ENCODE data around the gene DDX42.

The DDX42 gene

DNA sequence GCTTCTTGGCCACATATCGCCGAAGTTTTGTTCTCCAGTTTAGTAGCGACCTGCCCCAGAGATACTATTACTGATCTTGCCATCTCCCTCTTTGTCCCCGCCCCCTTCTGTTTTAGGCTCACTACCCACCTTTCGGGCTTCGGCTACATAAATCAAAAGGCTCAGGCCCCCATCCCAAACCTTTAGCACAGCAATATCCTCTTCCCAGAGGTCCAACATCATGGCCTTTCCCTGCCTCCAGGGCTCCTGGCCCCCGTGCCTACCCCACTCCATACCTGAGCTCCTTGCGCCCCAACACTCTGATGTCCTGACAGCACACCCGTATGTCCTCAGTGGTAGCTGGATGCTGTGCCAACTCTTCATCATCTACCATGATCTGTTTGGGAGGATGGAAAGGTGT, 50.4 kb downstream of the DDX42 start:
- H3K4me1 ChIP-seq (ENCODE audit: control insufficient read depth in 1 of 2, insufficient read depth in 2 of 2, low read length in 2 of 2): peaks cover 13 to 24% of the 10 kb centered on the region in 2 donors
- H3K9me3 ChIP-seq (ENCODE audit: control insufficient read depth in 1 of 2, low read length in 2 of 2): no peaks in the 10 kb centered on the region
- H3K27me3 ChIP-seq (ENCODE audit: low read depth, low read length): no peaks in the 10 kb centered on the region
- no peak overlapping the region for H3K4me3 ChIP-seq (ENCODE audit: low read depth in 1 of 2, low read length in 2 of 2)
- H3K27ac ChIP-seq (ENCODE audit: low read length): no peak overlapping the region
- H3K36me3 ChIP-seq (ENCODE audit: control insufficient read depth in 1 of 2, insufficient read depth in 2 of 2, low read length in 2 of 2): peaks cover 55 to 62% of the 10 kb centered on the region in 2 donors

DNA sequence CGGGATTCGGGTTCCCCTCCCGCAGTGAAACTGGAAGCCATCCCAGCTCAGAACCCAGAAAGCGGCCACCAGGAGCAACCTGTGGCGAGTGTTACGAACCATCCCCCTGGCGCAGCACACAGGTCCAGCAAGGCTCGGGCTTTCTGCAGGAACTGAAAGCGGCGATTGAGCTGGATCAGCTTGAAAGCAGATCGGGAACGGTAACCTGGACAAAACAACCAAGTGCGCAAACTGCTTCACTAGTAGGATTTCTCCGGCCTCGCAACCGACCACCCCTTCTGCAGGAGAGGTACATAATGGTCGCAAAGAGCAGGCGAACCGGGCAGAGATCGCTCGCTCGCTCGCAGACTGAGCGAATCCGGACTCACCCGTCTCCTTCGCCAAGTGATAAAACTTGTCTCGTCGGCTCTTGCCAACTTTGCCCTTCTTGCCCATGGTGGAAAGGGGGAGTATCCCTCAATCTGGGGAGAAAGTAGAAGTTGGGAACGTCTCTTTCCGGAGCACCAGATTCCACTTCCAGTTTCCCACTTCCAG, 52.6 kb downstream of the DDX42 start:
- H3K27me3 ChIP-seq (ENCODE audit: low read depth, low read length): no peaks in the 10 kb centered on the region
- no peaks in the 10 kb centered on the region for H3K9me3 ChIP-seq (ENCODE audit: control insufficient read depth in 1 of 2, low read length in 2 of 2)
- H3K36me3 ChIP-seq (ENCODE audit: control insufficient read depth in 1 of 2, insufficient read depth in 2 of 2, low read length in 2 of 2): peaks cover 60 to 62% of the 10 kb centered on the region in 2 donors
- H3K4me1 ChIP-seq (ENCODE audit: control insufficient read depth in 1 of 2, insufficient read depth in 2 of 2, low read length in 2 of 2): peaks cover 13 to 24% of the 10 kb centered on the region in 2 donors
- peak overlapping the region; percentile 85 to 87 for H3K4me3 ChIP-seq (ENCODE audit: low read depth in 1 of 2, low read length in 2 of 2)
- H3K27ac ChIP-seq (ENCODE audit: low read length): peak overlapping the region; percentile 97

DNA sequence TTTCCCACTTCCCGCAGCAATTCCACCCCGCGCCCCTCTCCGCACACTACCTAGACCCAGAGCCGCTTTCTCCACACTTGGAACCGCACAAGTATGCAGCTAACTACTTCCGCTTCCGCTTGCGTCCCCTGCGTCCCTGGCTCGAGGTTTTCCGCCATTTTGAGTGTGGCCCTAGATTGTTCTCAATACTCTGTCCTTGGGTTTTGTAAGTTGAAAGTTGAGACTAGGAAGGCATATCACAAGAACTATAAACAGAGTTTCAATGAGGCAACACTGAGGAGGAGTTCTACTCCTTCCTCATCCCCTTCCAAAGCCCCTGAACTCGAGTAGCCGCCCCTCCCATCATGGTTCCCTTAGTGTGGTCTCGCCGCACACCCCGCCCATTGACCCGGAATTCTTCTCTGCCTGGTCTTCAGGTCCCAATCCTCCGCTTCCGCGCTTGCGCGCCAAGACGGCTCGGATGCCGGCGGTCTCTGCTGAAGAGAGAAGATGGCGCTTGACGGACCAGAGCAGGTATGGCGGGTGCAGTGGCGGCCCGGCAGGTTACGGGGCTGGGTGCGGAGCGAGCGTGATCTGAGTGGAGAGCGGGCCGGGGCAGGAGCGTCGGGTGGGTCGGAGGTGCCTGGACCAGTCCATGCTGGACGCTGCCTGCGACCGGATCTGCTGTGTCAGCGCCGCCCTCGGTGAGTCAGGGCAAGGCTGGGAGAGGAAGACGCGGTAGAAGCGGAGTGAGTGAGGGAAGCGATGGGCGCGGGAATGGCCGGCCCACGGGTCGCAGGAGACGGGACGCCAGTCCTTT, 53.2 kb downstream of the DDX42 start, which contains the start of the genes FTSJ3 and PSMC5:
FTSJ3 (minus strand) TSS at position 662 of the 799 bp plus-strand sequence. CDS start 761 bp downstream, outside the sequence.
PSMC5 (plus strand) TSS at position 430 of the 799 bp plus-strand sequence; CDS start at position 490, 60 bp downstream.
- Histone ChIP-seq H3K4me3 (ENCODE audit: low read depth in 1 of 2, low read length in 2 of 2) (peak within 1 kb of the TSS; percentile 85 to 87), H3K27me3 (ENCODE audit: low read depth, low read length) (no peaks in the 10 kb centered on the region), H3K9me3 (ENCODE audit: control insufficient read depth in 1 of 2, low read length in 2 of 2) (no peaks in the 10 kb centered on the region), H3K27ac (ENCODE audit: low read length) (peak within 1 kb of the TSS; percentile 97), H3K4me1 (ENCODE audit: control insufficient read depth in 1 of 2, insufficient read depth in 2 of 2, low read length in 2 of 2) (peaks cover 13 to 24% of the 10 kb centered on the region in 2 donors), H3K36me3 (ENCODE audit: control insufficient read depth in 1 of 2, insufficient read depth in 2 of 2, low read length in 2 of 2) (peaks cover 60 to 62% of the 10 kb centered on the region in 2 donors)

DNA sequence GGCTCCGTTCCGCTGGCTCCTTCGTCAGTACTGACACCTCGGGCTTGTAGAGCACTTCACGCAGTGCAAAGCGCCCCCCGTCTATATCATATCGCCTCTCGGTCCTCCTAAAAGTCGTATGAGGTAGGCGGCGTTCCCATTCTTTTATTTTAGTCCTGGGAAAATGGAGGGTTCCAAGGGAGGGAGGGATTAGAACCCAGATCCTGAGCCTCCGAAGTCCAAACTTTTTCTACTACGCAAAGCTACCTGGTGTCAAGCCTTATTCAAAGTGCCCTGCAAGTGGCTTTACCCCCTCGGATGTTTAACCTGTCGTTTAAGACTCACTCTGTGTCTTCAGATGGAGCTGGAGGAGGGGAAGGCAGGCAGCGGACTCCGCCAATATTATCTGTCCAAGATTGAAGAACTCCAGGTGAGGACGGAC, 53.8 kb downstream of the DDX42 start:
- no peaks in the 10 kb centered on the region for H3K27me3 ChIP-seq (ENCODE audit: low read depth, low read length)
- H3K4me3 ChIP-seq (ENCODE audit: low read depth in 1 of 2, low read length in 2 of 2): peak overlapping the region; percentile 85 to 87
- H3K36me3 ChIP-seq (ENCODE audit: control insufficient read depth in 1 of 2, insufficient read depth in 2 of 2, low read length in 2 of 2): peaks cover 60 to 62% of the 10 kb centered on the region in 2 donors
- peak overlapping the region; percentile 97 for H3K27ac ChIP-seq (ENCODE audit: low read length)
- no peaks in the 10 kb centered on the region for H3K9me3 ChIP-seq (ENCODE audit: control insufficient read depth in 1 of 2, low read length in 2 of 2)
- peaks cover 13 to 24% of the 10 kb centered on the region in 2 donors for H3K4me1 ChIP-seq (ENCODE audit: control insufficient read depth in 1 of 2, insufficient read depth in 2 of 2, low read length in 2 of 2)

DNA sequence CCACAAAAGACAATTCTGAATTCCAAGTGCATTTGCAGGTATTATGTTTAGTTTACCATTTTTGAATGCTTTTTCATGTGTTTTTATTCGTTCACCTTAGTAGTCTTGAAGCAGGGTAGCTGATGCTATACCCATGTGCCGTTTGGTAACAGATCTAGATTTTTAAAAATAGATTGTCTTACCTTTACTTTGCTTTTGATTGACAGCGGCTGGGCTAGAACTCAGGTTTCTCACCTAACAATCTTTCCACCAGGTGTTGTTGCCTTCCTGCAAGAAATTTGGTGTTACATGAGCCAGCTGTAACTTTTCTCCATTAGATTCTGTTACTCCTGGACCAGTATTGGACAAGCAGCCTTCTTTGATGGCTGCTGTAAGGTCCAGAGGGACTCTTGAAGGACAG, 55.0 kb downstream of the DDX42 start:
- peak overlapping the region; percentile 85 to 87 for H3K4me3 ChIP-seq (ENCODE audit: low read depth in 1 of 2, low read length in 2 of 2)
- no peaks in the 10 kb centered on the region for H3K27me3 ChIP-seq (ENCODE audit: low read depth, low read length)
- no peak overlapping the region for H3K27ac ChIP-seq (ENCODE audit: low read length)
- H3K36me3 ChIP-seq (ENCODE audit: control insufficient read depth in 1 of 2, insufficient read depth in 2 of 2, low read length in 2 of 2): peaks cover 63 to 64% of the 10 kb centered on the region in 2 donors
- peaks cover 13 to 24% of the 10 kb centered on the region in 2 donors for H3K4me1 ChIP-seq (ENCODE audit: control insufficient read depth in 1 of 2, insufficient read depth in 2 of 2, low read length in 2 of 2)
- no peaks in the 10 kb centered on the region for H3K9me3 ChIP-seq (ENCODE audit: control insufficient read depth in 1 of 2, low read length in 2 of 2)

DNA sequence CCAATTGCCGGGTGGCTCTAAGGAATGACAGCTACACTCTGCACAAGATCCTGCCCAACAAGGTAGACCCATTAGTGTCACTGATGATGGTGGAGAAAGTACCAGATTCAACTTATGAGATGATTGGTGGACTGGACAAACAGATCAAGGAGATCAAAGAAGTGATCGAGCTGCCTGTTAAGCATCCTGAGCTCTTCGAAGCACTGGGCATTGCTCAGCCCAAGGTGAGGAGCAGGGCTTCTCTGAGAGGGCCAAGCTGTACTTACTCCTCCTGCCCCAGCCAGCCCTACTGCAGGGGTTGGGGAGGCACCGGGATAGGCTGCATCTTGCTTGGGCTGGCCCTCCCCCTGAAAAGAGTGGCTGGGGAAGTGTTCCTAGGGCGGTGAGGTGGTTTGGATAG, 56.3 kb downstream of the DDX42 start:
- no peak overlapping the region for H3K27ac ChIP-seq (ENCODE audit: low read length)
- H3K4me3 ChIP-seq (ENCODE audit: low read depth in 1 of 2, low read length in 2 of 2): no peak overlapping the region
- H3K9me3 ChIP-seq (ENCODE audit: control insufficient read depth in 1 of 2, low read length in 2 of 2): no peaks in the 10 kb centered on the region
- no peaks in the 10 kb centered on the region for H3K27me3 ChIP-seq (ENCODE audit: low read depth, low read length)
- H3K36me3 ChIP-seq (ENCODE audit: control insufficient read depth in 1 of 2, insufficient read depth in 2 of 2, low read length in 2 of 2): peaks cover 54 to 63% of the 10 kb centered on the region in 2 donors
- H3K4me1 ChIP-seq (ENCODE audit: control insufficient read depth in 1 of 2, insufficient read depth in 2 of 2, low read length in 2 of 2): peaks cover 13 to 24% of the 10 kb centered on the region in 2 donors

DNA sequence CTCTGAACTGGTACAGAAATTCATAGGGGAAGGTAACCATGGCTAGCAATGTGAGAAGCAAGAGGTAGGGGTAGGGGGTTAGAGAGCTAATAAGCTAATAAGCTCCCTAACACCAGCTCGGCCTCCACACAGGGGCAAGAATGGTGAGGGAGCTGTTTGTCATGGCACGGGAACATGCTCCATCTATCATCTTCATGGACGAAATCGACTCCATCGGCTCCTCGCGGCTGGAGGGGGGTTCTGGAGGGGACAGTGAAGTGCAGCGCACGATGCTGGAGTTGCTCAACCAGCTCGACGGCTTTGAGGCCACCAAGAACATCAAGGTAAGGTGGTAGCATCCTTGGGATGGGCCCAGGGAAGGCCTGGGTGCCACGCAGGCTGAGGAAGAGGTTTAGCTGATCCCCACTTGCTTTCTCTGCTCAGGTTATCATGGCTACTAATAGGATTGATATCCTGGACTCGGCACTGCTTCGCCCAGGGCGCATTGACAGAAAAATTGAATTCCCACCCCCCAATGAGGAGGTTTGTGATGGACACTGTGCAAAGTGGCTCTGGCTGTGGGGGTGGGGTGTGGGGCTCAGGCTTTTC, 57.0 kb downstream of the DDX42 start:
- Histone ChIP-seq H3K4me3 (ENCODE audit: low read depth in 1 of 2, low read length in 2 of 2) (no peak overlapping the region), H3K4me1 (ENCODE audit: control insufficient read depth in 1 of 2, insufficient read depth in 2 of 2, low read length in 2 of 2) (peaks cover 9 to 21% of the 10 kb centered on the region in 2 donors), H3K36me3 (ENCODE audit: control insufficient read depth in 1 of 2, insufficient read depth in 2 of 2, low read length in 2 of 2) (peaks cover 54 to 66% of the 10 kb centered on the region in 2 donors), H3K9me3 (ENCODE audit: control insufficient read depth in 1 of 2, low read length in 2 of 2) (no peaks in the 10 kb centered on the region), H3K27ac (ENCODE audit: low read length) (no peak overlapping the region), H3K27me3 (ENCODE audit: low read depth, low read length) (no peaks in the 10 kb centered on the region)

DNA sequence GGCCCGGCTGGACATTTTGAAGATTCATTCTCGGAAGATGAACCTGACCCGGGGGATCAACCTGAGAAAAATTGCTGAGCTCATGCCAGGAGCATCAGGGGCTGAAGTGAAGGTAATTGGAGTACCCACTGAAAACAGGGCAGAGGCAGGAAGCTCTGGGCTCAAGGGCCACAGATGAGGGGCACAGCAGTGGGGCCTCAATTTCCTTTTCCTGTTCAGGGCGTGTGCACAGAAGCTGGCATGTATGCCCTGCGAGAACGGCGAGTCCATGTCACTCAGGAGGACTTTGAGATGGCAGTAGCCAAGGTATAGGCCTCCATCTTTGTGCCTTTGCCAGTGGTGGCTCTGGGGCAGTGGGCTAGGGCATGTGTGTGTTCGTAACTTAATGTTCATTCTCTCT, 57.5 kb downstream of the DDX42 start:
- Histone ChIP-seq H3K4me3 (ENCODE audit: low read depth in 1 of 2, low read length in 2 of 2) (no peak overlapping the region), H3K4me1 (ENCODE audit: control insufficient read depth in 1 of 2, insufficient read depth in 2 of 2, low read length in 2 of 2) (peaks cover 4 to 16% of the 10 kb centered on the region in 2 donors), H3K9me3 (ENCODE audit: control insufficient read depth in 1 of 2, low read length in 2 of 2) (no peaks in the 10 kb centered on the region), H3K36me3 (ENCODE audit: control insufficient read depth in 1 of 2, insufficient read depth in 2 of 2, low read length in 2 of 2) (peaks cover 54 to 70% of the 10 kb centered on the region in 2 donors), H3K27ac (ENCODE audit: low read length) (no peak overlapping the region), H3K27me3 (ENCODE audit: low read depth, low read length) (no peaks in the 10 kb centered on the region)

DNA sequence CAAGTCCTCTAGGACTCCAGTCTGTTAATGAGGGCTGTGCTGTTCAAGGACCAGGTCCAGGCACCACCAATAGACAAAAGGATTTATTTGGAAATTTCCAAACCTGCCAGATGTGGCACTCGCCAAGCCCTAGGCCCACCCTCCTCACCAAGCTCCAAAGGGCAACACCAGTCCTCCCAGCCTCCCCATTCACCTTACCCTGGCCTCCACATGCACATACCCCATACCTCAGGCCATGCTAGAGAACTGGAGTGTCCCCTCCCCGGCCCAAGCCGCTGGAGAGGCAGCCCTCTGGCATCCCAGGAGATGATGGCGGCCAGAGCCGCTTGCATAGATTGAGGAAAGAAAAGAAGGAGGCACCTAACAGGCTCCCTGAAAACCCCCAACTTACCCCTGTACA, 58.0 kb downstream of the DDX42 start:
- peaks cover 59 to 75% of the 10 kb centered on the region in 2 donors for H3K36me3 ChIP-seq (ENCODE audit: control insufficient read depth in 1 of 2, insufficient read depth in 2 of 2, low read length in 2 of 2)
- H3K27me3 ChIP-seq (ENCODE audit: low read depth, low read length): no peaks in the 10 kb centered on the region
- no peak overlapping the region for H3K4me3 ChIP-seq (ENCODE audit: low read depth in 1 of 2, low read length in 2 of 2)
- no peak overlapping the region for H3K27ac ChIP-seq (ENCODE audit: low read length)
- no peaks in the 10 kb centered on the region for H3K9me3 ChIP-seq (ENCODE audit: control insufficient read depth in 1 of 2, low read length in 2 of 2)
- H3K4me1 ChIP-seq (ENCODE audit: control insufficient read depth in 1 of 2, insufficient read depth in 2 of 2, low read length in 2 of 2): peaks cover 4 to 16% of the 10 kb centered on the region in 2 donors

DNA sequence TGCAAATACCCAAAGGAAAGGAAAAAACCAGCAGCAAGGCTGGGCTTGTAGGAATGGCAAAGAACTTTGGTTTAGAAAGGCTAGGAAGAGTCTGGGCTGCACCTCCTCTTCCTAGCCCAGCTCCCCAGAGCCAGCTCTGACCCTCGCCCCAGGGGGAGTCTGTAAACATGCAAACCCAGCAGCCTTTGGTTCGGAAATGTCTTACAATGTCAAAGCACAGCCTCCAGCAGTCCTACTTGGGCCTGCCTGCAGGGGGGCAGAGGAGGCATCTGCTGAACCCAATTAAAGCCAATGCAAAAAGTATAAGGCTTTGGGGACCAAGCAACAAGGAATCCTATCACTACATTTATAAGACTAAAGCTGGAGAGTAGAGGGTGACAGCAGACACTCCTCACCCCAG, 58.5 kb downstream of the DDX42 start:
- Histone ChIP-seq H3K36me3 (ENCODE audit: control insufficient read depth in 1 of 2, insufficient read depth in 2 of 2, low read length in 2 of 2) (peaks cover 62 to 80% of the 10 kb centered on the region in 2 donors), H3K27ac (ENCODE audit: low read length) (no peak overlapping the region), H3K9me3 (ENCODE audit: control insufficient read depth in 1 of 2, low read length in 2 of 2) (no peaks in the 10 kb centered on the region), H3K27me3 (ENCODE audit: low read depth, low read length) (no peaks in the 10 kb centered on the region), H3K4me3 (ENCODE audit: low read depth in 1 of 2, low read length in 2 of 2) (no peak overlapping the region), H3K4me1 (ENCODE audit: control insufficient read depth in 1 of 2, insufficient read depth in 2 of 2, low read length in 2 of 2) (peaks cover 4 to 19% of the 10 kb centered on the region in 2 donors)

DNA sequence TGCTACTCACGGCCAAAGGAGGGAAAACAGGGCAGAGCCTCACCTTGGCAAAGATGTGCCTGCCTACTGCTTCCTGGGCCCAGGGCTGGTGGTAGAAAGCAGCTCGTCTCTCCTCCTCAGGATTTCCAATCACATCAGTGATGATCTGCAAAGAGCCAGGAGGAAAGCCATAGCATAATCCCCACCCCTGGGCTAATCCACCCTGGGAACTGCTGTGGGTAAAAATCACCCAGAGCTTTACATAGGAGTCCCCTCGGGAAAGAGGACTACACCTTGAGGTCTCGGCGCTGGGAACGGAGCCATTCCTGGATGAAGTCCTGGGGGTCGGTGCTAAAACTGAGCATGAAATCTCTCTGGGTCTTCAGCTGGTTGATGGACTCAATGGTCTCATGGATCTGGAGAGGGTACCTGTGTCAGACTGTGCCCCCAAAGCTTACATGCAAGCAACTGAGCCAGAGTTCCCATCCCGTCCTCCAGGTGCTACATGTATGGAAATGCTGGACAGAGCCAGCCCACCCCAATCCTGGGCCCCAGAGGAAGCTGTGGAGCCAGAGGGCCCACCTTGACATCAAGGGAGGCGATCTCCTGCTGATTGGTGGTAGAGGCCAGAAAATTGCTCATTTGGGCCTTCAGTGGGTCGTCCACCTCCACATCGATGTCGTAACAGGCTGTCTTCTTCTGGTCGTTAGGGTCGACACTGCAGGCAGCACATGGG, 59.2 kb downstream of the DDX42 start:
- H3K36me3 ChIP-seq (ENCODE audit: control insufficient read depth in 1 of 2, insufficient read depth in 2 of 2, low read length in 2 of 2): peaks cover 62 to 81% of the 10 kb centered on the region in 2 donors
- peaks cover 2 to 23% of the 10 kb centered on the region in 2 donors for H3K4me1 ChIP-seq (ENCODE audit: control insufficient read depth in 1 of 2, insufficient read depth in 2 of 2, low read length in 2 of 2)
- no peak overlapping the region for H3K27ac ChIP-seq (ENCODE audit: low read length)
- H3K27me3 ChIP-seq (ENCODE audit: low read depth, low read length): no peaks in the 10 kb centered on the region
- H3K4me3 ChIP-seq (ENCODE audit: low read depth in 1 of 2, low read length in 2 of 2): no peak overlapping the region
- H3K9me3 ChIP-seq (ENCODE audit: control insufficient read depth in 1 of 2, low read length in 2 of 2): no peaks in the 10 kb centered on the region

Measured in muscle layer of duodenum (tissue), 2 donors.